ENCODE measurements around the gene GSC.

GSC gene

GRCh38 chr14:94770251-94770749, 387 bp upstream of the GSC start:
- no peak for ATAC-seq (replicated peaks; ENCODE audit: extremely low read depth, poor library complexity, severe bottlenecking)

DNA sequence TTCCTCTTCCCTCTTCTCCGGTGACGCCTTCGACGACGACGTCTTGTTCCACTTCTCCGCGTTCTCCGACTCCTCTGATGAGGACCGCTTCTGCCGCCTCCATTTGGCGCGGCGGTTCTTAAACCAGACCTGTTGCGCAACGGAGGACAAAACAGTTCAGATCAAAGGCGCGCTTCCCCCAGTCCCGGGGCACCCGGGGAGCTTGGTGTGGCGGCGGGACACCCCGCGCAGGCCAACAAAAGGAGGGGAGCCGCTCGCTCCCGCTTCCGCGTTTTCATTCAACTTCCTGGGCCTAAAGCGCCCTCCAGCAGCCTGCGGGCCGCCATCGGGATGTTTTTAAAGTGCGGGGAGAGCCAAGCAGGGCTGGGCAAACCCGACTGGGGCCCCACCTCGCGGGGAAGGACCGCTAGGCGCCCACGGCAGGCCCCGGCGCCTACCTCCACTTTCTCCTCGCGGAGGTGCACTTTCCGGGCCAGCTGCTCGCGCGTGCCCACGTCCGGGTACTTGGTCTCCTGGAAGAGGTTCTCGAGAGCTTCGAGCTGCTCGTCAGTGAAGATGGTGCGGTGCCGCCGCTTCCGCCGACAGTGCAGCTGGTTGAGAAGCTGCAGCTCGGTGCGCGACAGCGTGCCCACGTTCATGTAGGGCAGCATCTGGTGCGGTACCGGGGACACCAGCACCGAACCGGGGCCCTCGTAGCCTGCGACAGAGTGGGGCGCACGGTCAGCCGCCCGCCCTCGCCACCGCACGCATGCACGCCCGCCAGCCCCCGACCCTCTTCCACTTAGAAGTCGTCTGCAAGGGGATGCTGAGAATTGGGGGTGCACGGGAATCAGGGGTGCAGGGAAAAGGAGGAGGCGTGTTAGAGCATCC, 1.2 kb downstream of the GSC start:
- no peaks in the 10 kb centered on the region for H3K9me3 Mint-ChIP-seq
- H3K27ac Mint-ChIP-seq (ENCODE audit: low read depth): peak overlapping the region; percentile 52
- DNase-seq (ENCODE audit: low spot score in 2 of 2) (no peak), ATAC-seq (replicated peaks; ENCODE audit: extremely low read depth, poor library complexity, severe bottlenecking) (peak; percentile 32)
- peak overlapping the region; percentile 75 for H3K4me3 Mint-ChIP-seq
- peaks cover 5% of the 10 kb centered on the region for H3K4me1 Mint-ChIP-seq
- H3K36me3 Mint-ChIP-seq (ENCODE audit: insufficient read depth): peaks cover 2% of the 10 kb centered on the region
- H3K27me3 Mint-ChIP-seq: peaks cover 91% of the 10 kb centered on the region

More at GRCh38 chr14:94770251-94770749, 387 bp upstream of the GSC start:
- H3K4me1 Mint-ChIP-seq: peaks cover 6% of the 10 kb centered on the region
- peak overlapping the region; percentile 49 for H3K4me3 Mint-ChIP-seq
- H3K36me3 Mint-ChIP-seq (ENCODE audit: insufficient read depth): peaks cover 2% of the 10 kb centered on the region
- DNase-seq (ENCODE audit: low spot score in 2 of 2): no peak
- no peaks in the 10 kb centered on the region for H3K9me3 Mint-ChIP-seq
- H3K27me3 Mint-ChIP-seq: peaks cover 91% of the 10 kb centered on the region
- no peak overlapping the region for H3K27ac Mint-ChIP-seq (ENCODE audit: low read depth)

DNA sequence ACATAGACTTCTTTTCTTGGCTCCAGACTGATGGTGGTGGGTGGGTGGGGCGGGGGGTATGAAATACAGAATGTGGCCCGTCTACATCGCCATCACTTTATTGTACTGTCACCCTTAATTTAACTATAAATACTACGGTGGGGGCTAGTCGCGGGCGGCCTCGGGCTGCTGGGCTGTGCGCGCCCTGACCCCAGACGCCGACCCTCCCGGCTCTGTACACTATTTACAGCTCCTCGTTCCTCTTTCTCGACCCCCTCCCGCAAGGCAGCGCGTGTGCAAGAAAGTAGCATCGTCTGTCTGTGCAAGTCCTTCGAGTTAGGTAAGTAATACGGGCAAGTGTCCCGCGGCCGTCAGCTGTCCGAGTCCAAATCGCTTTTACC, 1.8 kb downstream of the GSC start:
- Mint-ChIP-seq H3K4me1 (peaks cover 5% of the 10 kb centered on the region), H3K36me3 (ENCODE audit: insufficient read depth) (peaks cover 2% of the 10 kb centered on the region), H3K27me3 (peaks cover 91% of the 10 kb centered on the region), H3K4me3 (peak overlapping the region; percentile 75), H3K27ac (ENCODE audit: low read depth) (peak overlapping the region; percentile 52), H3K9me3 (no peaks in the 10 kb centered on the region)
- DNase-seq (ENCODE audit: low spot score in 2 of 2) (no peak), ATAC-seq (replicated peaks; ENCODE audit: extremely low read depth, poor library complexity, severe bottlenecking) (no peak)

- DNase-seq (ENCODE audit: low spot score in 2 of 2) (no peak), ATAC-seq (replicated peaks; ENCODE audit: extremely low read depth, poor library complexity, severe bottlenecking) (no peak)
- Mint-ChIP-seq H3K36me3 (ENCODE audit: insufficient read depth) (peaks cover 2% of the 10 kb centered on the region), H3K4me1 (peaks cover 5% of the 10 kb centered on the region), H3K27ac (ENCODE audit: low read depth) (no peak overlapping the region), H3K27me3 (peaks cover 91% of the 10 kb centered on the region), H3K9me3 (no peaks in the 10 kb centered on the region), H3K4me3 (no peak overlapping the region)
These were observed 2.5 kb downstream of the GSC start for GRCh38 chr14:94767321-94767878.

DNA sequence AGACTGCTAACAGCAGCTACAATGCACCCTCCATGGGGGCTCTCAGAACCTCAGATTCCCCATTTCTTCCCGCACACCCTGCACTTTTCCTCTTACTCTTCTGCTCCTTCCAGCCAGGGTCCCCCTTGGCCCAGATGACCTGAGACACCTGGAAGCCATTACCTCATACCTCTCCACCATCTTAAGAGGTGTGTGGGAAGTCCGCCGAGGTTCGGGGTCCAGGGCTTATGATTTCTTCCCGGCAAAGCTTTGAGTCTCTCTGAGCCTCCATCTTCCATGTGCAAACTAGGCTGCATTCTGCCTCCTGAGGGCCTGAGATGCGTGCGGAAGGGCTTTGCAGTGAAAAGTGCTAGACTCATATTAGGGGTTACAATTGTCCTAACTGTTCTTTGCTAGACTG, 5.3 kb downstream of the GSC start:
- Mint-ChIP-seq H3K4me1 (peaks cover 5% of the 10 kb centered on the region), H3K4me3 (no peak overlapping the region), H3K36me3 (ENCODE audit: insufficient read depth) (no peaks in the 10 kb centered on the region), H3K27ac (ENCODE audit: low read depth) (no peak overlapping the region), H3K9me3 (no peaks in the 10 kb centered on the region), H3K27me3 (peaks cover 76% of the 10 kb centered on the region)
- DNase-seq (ENCODE audit: low spot score in 2 of 2): no peak
- no peak for ATAC-seq (replicated peaks; ENCODE audit: extremely low read depth, poor library complexity, severe bottlenecking)

DNA sequence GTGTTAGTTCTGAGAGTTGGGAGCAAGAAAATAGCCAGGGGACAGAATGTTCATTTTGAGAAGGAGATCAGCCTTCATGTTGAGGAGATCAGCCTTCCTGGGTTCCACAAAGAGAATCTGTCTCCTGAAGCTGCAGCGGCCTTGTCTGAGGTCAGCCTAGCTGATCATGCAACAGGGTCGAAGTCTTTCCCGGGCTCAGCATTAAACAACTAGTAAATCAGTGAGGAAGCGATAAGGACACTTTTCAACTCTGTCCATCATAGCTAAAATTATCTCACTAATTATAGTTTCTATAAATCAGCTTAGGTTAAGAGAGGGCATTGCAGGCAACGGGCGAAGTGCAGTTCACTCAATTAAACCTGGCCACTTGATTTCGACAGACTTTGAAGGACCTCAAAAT, 7.5 kb downstream of the GSC start:
- H3K4me3 Mint-ChIP-seq: no peak overlapping the region

GRCh38 chr14:94761997-94762377, 7.9 kb downstream of the GSC start:
- H3K27ac Mint-ChIP-seq (ENCODE audit: low read depth): no peak overlapping the region
- no peak overlapping the region for H3K4me3 Mint-ChIP-seq
- no peaks in the 10 kb centered on the region for H3K36me3 Mint-ChIP-seq (ENCODE audit: insufficient read depth)
- DNase-seq (ENCODE audit: low spot score in 2 of 2): no peak
- no peaks in the 10 kb centered on the region for H3K4me1 Mint-ChIP-seq
- H3K9me3 Mint-ChIP-seq: no peaks in the 10 kb centered on the region
- H3K27me3 Mint-ChIP-seq: peaks cover 67% of the 10 kb centered on the region
- no peak for ATAC-seq (replicated peaks; ENCODE audit: extremely low read depth, poor library complexity, severe bottlenecking)

More for the DNA sequence above, 7.5 kb downstream of the GSC start:
- Mint-ChIP-seq H3K27ac (ENCODE audit: low read depth) (no peak overlapping the region), H3K4me1 (no peaks in the 10 kb centered on the region), H3K36me3 (ENCODE audit: insufficient read depth) (no peaks in the 10 kb centered on the region), H3K9me3 (no peaks in the 10 kb centered on the region), H3K27me3 (peaks cover 68% of the 10 kb centered on the region)
- ATAC-seq (replicated peaks; ENCODE audit: extremely low read depth, poor library complexity, severe bottlenecking): no peak
- no peak for DNase-seq (ENCODE audit: low spot score in 2 of 2)

GRCh38 chr14:94761348-94761996, 8.4 kb downstream of the GSC start:
- H3K4me1 Mint-ChIP-seq: no peaks in the 10 kb centered on the region
- no peaks in the 10 kb centered on the region for H3K36me3 Mint-ChIP-seq (ENCODE audit: insufficient read depth)
- DNase-seq (ENCODE audit: low spot score in 2 of 2) (no peak), ATAC-seq (replicated peaks; ENCODE audit: extremely low read depth, poor library complexity, severe bottlenecking) (no peak)
- no peaks in the 10 kb centered on the region for H3K9me3 Mint-ChIP-seq
- H3K27ac Mint-ChIP-seq (ENCODE audit: low read depth): no peak overlapping the region
- H3K27me3 Mint-ChIP-seq: peaks cover 61% of the 10 kb centered on the region
- no peak overlapping the region for H3K4me3 Mint-ChIP-seq

- ATAC-seq (replicated peaks; ENCODE audit: extremely low read depth, poor library complexity, severe bottlenecking): no peak
- Mint-ChIP-seq H3K36me3 (ENCODE audit: insufficient read depth) (no peaks in the 10 kb centered on the region), H3K4me3 (no peak overlapping the region), H3K4me1 (no peaks in the 10 kb centered on the region), H3K27me3 (peaks cover 34% of the 10 kb centered on the region), H3K9me3 (no peaks in the 10 kb centered on the region), H3K27ac (ENCODE audit: low read depth) (no peak overlapping the region)
- DNase-seq (ENCODE audit: low spot score in 2 of 2): no peak
These were observed 13.5 kb downstream of the GSC start for GRCh38 chr14:94756310-94756882.

- ATAC-seq (replicated peaks; ENCODE audit: extremely low read depth, poor library complexity, severe bottlenecking) (no peak), DNase-seq (ENCODE audit: low spot score in 2 of 2) (no peak)
- Mint-ChIP-seq H3K4me1 (no peaks in the 10 kb centered on the region), H3K36me3 (ENCODE audit: insufficient read depth) (no peaks in the 10 kb centered on the region), H3K27ac (ENCODE audit: low read depth) (no peak overlapping the region), H3K9me3 (no peaks in the 10 kb centered on the region), H3K4me3 (no peak overlapping the region), H3K27me3 (peaks cover 34% of the 10 kb centered on the region)
These were observed 15.4 kb downstream of the GSC start for GRCh38 chr14:94754391-94754942.

GRCh38 chr14:94752591-94753436, 17.1 kb downstream of the GSC start:
- Mint-ChIP-seq H3K9me3 (no peaks in the 10 kb centered on the region), H3K27ac (ENCODE audit: low read depth) (no peak overlapping the region), H3K4me3 (no peak overlapping the region), H3K27me3 (peaks cover 24% of the 10 kb centered on the region), H3K36me3 (ENCODE audit: insufficient read depth) (no peaks in the 10 kb centered on the region), H3K4me1 (no peaks in the 10 kb centered on the region)
- DNase-seq (ENCODE audit: low spot score in 2 of 2) (no peak), ATAC-seq (replicated peaks; ENCODE audit: extremely low read depth, poor library complexity, severe bottlenecking) (no peak)

- no peaks in the 10 kb centered on the region for H3K9me3 Mint-ChIP-seq
- H3K4me1 Mint-ChIP-seq: no peaks in the 10 kb centered on the region
- H3K4me3 Mint-ChIP-seq: no peak overlapping the region
These were observed 18.0 kb downstream of the GSC start for GRCh38 chr14:94751956-94752355.

More at GRCh38 chr14:94751956-94752355, 18.0 kb downstream of the GSC start:
- ATAC-seq (replicated peaks; ENCODE audit: extremely low read depth, poor library complexity, severe bottlenecking) (no peak), DNase-seq (ENCODE audit: low spot score in 2 of 2) (no peak)
- Mint-ChIP-seq H3K36me3 (ENCODE audit: insufficient read depth) (no peaks in the 10 kb centered on the region), H3K27ac (ENCODE audit: low read depth) (no peak overlapping the region), H3K27me3 (peaks cover 18% of the 10 kb centered on the region)
